Right atrium auricular region (tissue), 2 donors: ENCODE measurements around the gene TMEM88. TPM values are rescaled to one million over a fixed set of nuclear protein-coding genes. Genes with fewer than 3 reads are reported as not detected.

Experiments used
- DNase-seq: peaks from one replicate; pipeline ENCODE4 v3.0.0-alpha.2; 2019; ENCODE audit warnings: low spot score
- H3K27ac ChIP-seq, 2 donors: fragments of 200-600 bp; sonication (generic); 1 replicate in 1 of 2; 2 replicates in 1 of 2; pipeline ENCODE4 v1.5.1; 2016 to 2019
- H3K27me3 ChIP-seq, 2 donors: fragments of 200-600 bp; sonication (generic); one replicate each; pipeline versions ENCODE4 v1.5.1 to v1.6.0; 2017 to 2019
- H3K36me3 ChIP-seq: fragments of 200-600 bp; sonication (generic); one replicate; pipeline ENCODE4 v1.5.1; 2016
- H3K4me1 ChIP-seq, 2 donors: fragments of 200-600 bp; sonication (generic); one replicate each; pipeline versions ENCODE4 v1.5.1 to v1.6.0; 2017 to 2019
- H3K4me3 ChIP-seq, 2 donors: fragments of 200-600 bp; sonication (generic); 1 replicate in 1 of 2; 2 replicates in 1 of 2; pipeline ENCODE4 v1.5.1; 2017 to 2019; ENCODE audit warnings: mild to moderate bottlenecking in 1 of 2, moderate library complexity in 1 of 2
- H3K9me3 ChIP-seq, 2 donors: fragments of 200-600 bp; sonication (generic); one replicate each; pipeline ENCODE4 v1.5.1; 2019
- total RNA-seq, 2 donors: library from RNA; depleted of rRNA; stranded (reverse); fragments of >200 nt; gene quantifications; one replicate each; pipeline ENCODE4 v1.1.0, GENCODE V29; 2016
- TF ChIP-seq, protein P1 (sequence below), 2 donors: fragments of 200-600 bp; sonication (generic); IDR thresholded peaks; one replicate each; pipeline ENCODE4 v1.5.1; 2019; ENCODE audit warnings: antibody characterized with exemption in 2 of 2

TMEM88 gene
- total RNA-seq, 2 donors from 2014 or later, result 42.5 to 53.2 TPM

- H3K4me3 ChIP-seq, result peak overlapping the region; percentile 82 to 87
- H3K36me3 ChIP-seq, result no peaks in the 10 kb centered on the region
- H3K9me3 ChIP-seq, result no peaks in the 10 kb centered on the region
- H3K27ac ChIP-seq, result peak overlapping the region; percentile 62 to 75
- H3K4me1 ChIP-seq, result peaks cover 0 to 43% of the 10 kb centered on the region in 2 donors
- TF ChIP-seq, protein P1, sequence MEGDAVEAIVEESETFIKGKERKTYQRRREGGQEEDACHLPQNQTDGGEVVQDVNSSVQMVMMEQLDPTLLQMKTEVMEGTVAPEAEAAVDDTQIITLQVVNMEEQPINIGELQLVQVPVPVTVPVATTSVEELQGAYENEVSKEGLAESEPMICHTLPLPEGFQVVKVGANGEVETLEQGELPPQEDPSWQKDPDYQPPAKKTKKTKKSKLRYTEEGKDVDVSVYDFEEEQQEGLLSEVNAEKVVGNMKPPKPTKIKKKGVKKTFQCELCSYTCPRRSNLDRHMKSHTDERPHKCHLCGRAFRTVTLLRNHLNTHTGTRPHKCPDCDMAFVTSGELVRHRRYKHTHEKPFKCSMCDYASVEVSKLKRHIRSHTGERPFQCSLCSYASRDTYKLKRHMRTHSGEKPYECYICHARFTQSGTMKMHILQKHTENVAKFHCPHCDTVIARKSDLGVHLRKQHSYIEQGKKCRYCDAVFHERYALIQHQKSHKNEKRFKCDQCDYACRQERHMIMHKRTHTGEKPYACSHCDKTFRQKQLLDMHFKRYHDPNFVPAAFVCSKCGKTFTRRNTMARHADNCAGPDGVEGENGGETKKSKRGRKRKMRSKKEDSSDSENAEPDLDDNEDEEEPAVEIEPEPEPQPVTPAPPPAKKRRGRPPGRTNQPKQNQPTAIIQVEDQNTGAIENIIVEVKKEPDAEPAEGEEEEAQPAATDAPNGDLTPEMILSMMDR (IDR thresholded peaks at IDR 0.05), result no peak
- no peaks in the 10 kb centered on the region for H3K27me3 ChIP-seq
- DNase-seq, result no peak
Observed at GRCh38 chr17:7883781-7884386, 29.0 kb downstream of the TMEM88 start.

DNA sequence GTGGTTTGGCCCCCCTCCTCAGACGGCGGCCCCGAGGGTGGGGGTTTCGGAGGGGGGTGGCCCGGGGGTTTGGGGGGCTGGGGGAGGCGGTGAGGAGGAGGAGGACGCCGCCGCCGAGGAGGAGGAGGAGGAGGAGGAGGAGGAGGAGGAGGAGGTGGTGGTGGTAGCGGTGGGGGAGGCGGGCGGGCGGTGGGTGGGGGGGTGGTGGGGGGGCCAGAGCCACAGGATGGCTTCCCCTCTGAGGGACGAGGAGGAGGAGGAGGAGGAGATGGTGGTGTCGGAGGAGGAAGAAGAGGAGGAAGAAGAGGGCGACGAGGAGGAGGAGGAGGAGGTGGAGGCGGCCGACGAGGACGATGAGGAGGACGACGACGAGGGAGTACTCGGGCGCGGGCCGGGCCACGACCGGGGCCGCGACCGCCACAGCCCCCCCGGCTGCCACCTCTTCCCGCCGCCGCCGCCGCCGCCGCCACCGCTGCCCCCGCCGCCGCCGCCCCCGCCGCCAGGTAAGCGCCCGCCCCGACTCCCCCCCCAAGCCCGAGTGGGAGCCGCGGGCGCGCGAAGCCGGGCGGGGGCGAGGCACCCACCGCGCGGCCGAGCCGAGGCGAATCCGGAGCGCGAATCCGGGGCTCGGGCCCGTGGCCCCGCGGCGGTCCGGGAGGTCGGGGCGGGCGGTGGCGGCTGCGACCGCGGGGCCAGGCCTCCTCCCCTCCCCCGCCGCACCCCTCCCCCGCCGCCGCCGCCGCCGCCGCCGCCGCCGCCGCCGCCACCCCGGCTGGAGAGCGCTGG is 29.9 kb downstream of the TMEM88 start:
- TF ChIP-seq, protein P1 (IDR thresholded peaks at IDR 0.05), result no peak
- Histone ChIP-seq H3K27me3 (no peaks in the 10 kb centered on the region), H3K27ac (peak overlapping the region; percentile 88 to 90), H3K4me1 (peaks cover 0 to 52% of the 10 kb centered on the region in 2 donors), H3K9me3 (no peaks in the 10 kb centered on the region), H3K4me3 (peak overlapping the region; percentile 82 to 87), H3K36me3 (no peaks in the 10 kb centered on the region)
- DNase-seq, result no peak

DNA sequence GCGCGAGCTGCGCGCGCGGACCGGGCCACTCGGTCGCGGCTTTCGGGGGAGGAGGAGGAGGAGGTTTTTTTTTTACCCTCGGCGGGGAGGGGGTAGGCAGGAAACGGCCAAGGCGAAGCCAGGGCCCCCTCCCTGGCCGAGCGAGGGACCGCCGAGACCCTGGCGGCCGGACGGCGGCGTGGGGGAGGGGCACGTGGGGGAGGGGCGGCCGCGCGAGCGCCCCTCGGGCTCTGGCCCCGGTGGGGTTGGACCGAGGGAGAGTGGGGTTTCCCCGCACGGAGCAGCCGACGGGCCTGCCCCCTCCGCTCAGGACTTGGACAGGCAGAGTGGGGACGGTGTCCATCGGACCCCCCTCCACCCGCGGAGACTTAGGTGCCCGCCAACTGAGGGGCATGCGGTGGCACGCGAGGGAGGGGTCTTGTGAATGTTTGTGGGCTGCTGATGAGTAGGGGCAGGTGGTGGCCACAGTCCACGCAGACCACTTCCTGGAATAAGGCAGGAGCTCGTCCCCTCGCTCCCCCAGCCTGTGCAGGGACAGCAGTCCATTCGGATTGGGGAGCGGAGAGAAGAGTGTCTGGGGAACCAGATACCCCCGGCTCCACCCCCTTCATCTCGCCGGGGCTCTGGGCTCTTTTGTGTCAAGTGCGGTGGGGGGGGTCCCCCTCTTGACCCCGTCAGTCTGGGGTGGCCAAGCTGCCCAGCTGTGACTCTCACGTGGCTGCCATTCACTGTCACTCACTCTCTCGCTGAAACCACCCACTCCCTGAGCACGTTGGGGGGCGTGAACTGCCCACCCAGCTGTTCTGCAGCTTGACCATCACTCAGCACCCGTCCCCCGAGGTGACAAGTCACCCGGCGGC is 30.7 kb downstream of the TMEM88 start:
- Histone ChIP-seq H3K4me1 (peaks cover 0 to 57% of the 10 kb centered on the region in 2 donors), H3K36me3 (no peaks in the 10 kb centered on the region), H3K9me3 (no peaks in the 10 kb centered on the region), H3K27me3 (no peaks in the 10 kb centered on the region), H3K27ac (peak overlapping the region; percentile 88 to 90), H3K4me3 (peak overlapping the region; percentile 82 to 87)
- peak; percentile 62 for DNase-seq
- TF ChIP-seq, protein P1 (IDR thresholded peaks at IDR 0.05), result no peak

- H3K4me3 ChIP-seq, result peak overlapping the region; percentile 82 to 87
- TF ChIP-seq, protein P1 (IDR thresholded peaks at IDR 0.05), result no peak
- H3K27ac ChIP-seq, result peak overlapping the region; percentile 88 to 90
- H3K9me3 ChIP-seq, result no peaks in the 10 kb centered on the region
- no peaks in the 10 kb centered on the region for H3K27me3 ChIP-seq
- H3K4me1 ChIP-seq, result peaks cover 0 to 54% of the 10 kb centered on the region in 2 donors
- H3K36me3 ChIP-seq, result no peaks in the 10 kb centered on the region
- DNase-seq, result peak; percentile 61
Observed at GRCh38 chr17:7886227-7887037, 31.6 kb downstream of the TMEM88 start.

GRCh38 chr17:7887038-7887481 is 32.2 kb downstream of the TMEM88 start:
- Histone ChIP-seq H3K27ac (peak overlapping the region; percentile 88 to 90), H3K4me3 (peak overlapping the region; percentile 17 to 87), H3K9me3 (no peaks in the 10 kb centered on the region), H3K4me1 (peaks cover 0 to 48% of the 10 kb centered on the region in 2 donors), H3K27me3 (no peaks in the 10 kb centered on the region), H3K36me3 (peaks cover 2% of the 10 kb centered on the region)
- no peak for DNase-seq
- TF ChIP-seq, protein P1 (IDR thresholded peaks at IDR 0.05), result no peak
